ENCODE data around the gene OR2H1. TPM values are rescaled to one million over a fixed set of nuclear protein-coding genes. Genes with fewer than 3 reads are reported as not detected.

OR2H1 gene
- total RNA-seq, 3 donors from 2014 or later: not detected

DNA sequence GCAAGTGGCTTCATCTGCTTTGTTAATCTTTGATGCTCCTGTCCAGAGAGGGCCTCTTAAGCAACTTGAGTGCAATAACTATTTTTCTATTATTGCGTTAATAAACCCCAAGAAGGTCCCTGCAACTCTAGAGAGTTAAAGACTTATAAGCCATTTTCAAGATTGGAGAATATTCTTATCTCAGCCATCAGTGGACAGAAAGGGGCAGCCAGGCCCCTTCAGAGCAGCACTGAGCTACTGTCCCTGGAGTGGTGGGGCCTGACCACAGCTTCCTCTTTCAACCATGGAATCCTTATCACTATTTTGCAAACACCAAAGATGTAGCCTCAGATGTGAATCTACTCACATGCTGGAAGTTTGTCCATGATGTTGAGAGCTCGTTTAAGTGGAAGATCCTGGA lies 33.6 kb downstream of the OR2H1 start:
- no peaks in the 10 kb centered on the region for H3K9me3 ChIP-seq
- TF ChIP-seq, protein P1, sequence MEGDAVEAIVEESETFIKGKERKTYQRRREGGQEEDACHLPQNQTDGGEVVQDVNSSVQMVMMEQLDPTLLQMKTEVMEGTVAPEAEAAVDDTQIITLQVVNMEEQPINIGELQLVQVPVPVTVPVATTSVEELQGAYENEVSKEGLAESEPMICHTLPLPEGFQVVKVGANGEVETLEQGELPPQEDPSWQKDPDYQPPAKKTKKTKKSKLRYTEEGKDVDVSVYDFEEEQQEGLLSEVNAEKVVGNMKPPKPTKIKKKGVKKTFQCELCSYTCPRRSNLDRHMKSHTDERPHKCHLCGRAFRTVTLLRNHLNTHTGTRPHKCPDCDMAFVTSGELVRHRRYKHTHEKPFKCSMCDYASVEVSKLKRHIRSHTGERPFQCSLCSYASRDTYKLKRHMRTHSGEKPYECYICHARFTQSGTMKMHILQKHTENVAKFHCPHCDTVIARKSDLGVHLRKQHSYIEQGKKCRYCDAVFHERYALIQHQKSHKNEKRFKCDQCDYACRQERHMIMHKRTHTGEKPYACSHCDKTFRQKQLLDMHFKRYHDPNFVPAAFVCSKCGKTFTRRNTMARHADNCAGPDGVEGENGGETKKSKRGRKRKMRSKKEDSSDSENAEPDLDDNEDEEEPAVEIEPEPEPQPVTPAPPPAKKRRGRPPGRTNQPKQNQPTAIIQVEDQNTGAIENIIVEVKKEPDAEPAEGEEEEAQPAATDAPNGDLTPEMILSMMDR (IDR thresholded peaks at IDR 0.05): no peak
- ATAC-seq: no peak
- H3K4me3 ChIP-seq: no peak overlapping the region
- intact Hi-C loops (cut with DNase I, micrococcal nuclease): no loop called here
- H3K4me1 ChIP-seq (ENCODE audit: low read depth): no peaks in the 10 kb centered on the region
- DNase-seq: no peak
- no peaks in the 10 kb centered on the region for H3K36me3 ChIP-seq (ENCODE audit: low read depth)

DNA sequence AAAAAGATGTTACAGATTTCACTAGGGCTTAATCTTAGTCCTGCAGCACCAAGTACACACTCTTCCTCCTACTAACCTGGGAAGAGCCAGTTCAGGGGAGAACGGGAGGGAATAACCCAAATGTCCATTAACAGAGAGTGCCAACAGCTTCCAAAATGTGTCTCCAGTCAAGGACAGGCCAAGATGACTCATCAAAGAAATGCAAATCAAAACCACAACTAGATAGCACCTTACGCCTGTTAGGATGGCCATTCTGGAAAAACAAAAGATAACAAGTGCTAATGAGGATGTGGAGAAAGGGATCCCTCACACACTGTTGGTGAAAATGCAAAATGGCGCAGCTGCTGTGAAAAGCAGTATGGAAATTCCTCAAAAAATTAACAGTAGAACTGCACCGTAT lies 34.6 kb downstream of the OR2H1 start:
- Histone ChIP-seq H3K36me3 (ENCODE audit: low read depth) (no peaks in the 10 kb centered on the region), H3K9me3 (no peaks in the 10 kb centered on the region), H3K4me3 (no peak overlapping the region), H3K4me1 (ENCODE audit: low read depth) (no peaks in the 10 kb centered on the region)
- ATAC-seq (no peak), DNase-seq (no peak)
- intact Hi-C loops (cut with DNase I, micrococcal nuclease): no loop called here
- TF ChIP-seq, protein P1 (IDR thresholded peaks at IDR 0.05): no peak

DNA sequence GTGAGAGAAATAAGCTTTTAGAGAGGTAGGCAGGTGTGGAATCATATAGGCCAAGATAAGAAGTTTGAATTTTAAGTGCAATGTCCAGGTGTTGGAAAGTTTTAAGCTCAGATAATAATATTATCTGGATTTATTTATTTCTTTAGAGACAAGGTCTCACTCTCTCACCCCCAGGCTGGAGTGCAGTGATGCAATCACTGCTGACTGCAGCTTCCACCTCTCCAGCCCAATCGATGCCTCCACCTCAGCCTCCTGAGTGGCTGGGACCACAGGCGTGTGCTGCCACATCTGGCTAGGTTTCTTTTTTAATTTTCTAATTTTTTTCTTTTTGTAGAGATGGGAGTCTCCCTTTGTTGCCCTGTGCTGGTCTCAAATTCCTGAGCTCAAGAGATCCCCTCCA lies 36.3 kb downstream of the OR2H1 start:
- ATAC-seq: no peak
- DNase-seq: no peak

DNA sequence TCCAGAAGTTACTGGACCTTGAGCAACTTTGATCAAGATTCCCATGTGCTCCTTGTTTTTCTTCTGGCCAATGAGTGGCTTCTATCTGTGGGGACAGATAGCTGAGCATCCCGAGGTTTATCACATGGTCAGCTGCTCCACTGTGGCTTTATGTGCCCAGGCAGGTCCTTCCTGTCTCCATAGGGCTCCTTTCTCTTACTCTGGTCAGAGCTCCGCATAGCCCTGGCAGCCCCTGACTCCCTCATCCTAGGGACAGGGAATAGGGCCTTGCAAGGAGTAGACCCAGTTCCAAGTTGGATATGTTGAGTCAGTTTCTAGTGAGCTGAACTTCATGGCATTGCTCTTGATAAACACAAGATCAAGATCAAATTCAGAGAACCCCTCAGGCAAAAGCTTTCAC lies 37.2 kb downstream of the OR2H1 start:
- intact Hi-C loops (cut with DNase I, micrococcal nuclease): no loop called here
- Histone ChIP-seq H3K4me3 (no peak overlapping the region), H3K4me1 (ENCODE audit: low read depth) (no peaks in the 10 kb centered on the region), H3K9me3 (no peaks in the 10 kb centered on the region), H3K36me3 (ENCODE audit: low read depth) (no peaks in the 10 kb centered on the region)
- no peak for DNase-seq
- ATAC-seq: no peak
- TF ChIP-seq, protein P1 (IDR thresholded peaks at IDR 0.05): no peak

More for the DNA sequence above, 36.3 kb downstream of the OR2H1 start:
- no peak overlapping the region for H3K4me3 ChIP-seq
- H3K36me3 ChIP-seq (ENCODE audit: low read depth): no peaks in the 10 kb centered on the region
- TF ChIP-seq, protein P1 (IDR thresholded peaks at IDR 0.05): no peak
- no peaks in the 10 kb centered on the region for H3K9me3 ChIP-seq
- intact Hi-C loops (cut with DNase I, micrococcal nuclease): no loop called here
- H3K4me1 ChIP-seq (ENCODE audit: low read depth): no peaks in the 10 kb centered on the region

DNA sequence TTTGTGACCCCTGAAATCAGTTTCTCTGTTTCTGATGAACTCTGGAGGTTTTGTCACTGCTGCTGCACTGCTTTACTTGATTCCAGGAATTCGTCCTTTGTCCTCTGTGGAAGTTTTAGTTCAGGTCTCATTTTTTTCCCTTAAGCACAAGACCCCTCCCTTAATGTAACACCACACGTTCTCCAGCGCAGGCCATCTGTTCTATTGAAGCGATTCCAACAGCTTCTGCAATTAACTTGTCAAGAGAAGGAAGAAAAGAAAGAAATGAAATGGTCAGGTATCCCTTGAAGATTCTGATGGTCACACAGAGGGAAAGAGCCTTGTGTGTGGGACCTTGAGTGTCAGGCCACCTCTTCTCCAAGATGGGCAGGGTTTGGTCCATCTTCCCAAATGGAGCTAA lies 38.6 kb downstream of the OR2H1 start:
- DNase-seq (no peak), ATAC-seq (no peak)
- H3K4me3 ChIP-seq: no peak overlapping the region
- H3K9me3 ChIP-seq: no peaks in the 10 kb centered on the region
- H3K4me1 ChIP-seq (ENCODE audit: low read depth): no peaks in the 10 kb centered on the region
- intact Hi-C loops (cut with DNase I, micrococcal nuclease): no loop called here
- H3K36me3 ChIP-seq (ENCODE audit: low read depth): no peaks in the 10 kb centered on the region
- TF ChIP-seq, protein P1 (IDR thresholded peaks at IDR 0.05): no peak

DNA sequence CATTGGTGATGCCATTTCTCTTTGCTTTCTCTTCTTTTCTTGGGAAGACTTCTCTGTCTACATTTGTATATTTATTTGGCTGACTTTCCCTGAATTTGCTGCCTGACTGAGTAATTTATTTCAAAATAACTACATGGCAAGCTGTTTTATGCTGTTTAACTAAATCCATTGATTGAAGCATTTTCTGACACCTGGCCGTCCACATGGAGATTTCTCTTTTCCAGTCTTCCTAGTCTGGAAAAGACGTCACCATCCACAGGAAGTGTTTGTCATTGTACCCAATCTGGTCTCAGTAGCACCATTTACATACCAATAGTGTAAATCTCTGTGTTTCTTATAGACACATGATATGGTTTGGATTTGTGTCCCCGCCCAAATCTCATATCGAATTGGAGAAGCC lies 40.0 kb downstream of the OR2H1 start:
- TF ChIP-seq, protein P1 (IDR thresholded peaks at IDR 0.05): no peak
- intact Hi-C loops (cut with DNase I, micrococcal nuclease): no loop called here
- no peak for ATAC-seq
- Histone ChIP-seq H3K36me3 (ENCODE audit: low read depth) (no peaks in the 10 kb centered on the region), H3K4me3 (no peak overlapping the region), H3K9me3 (no peaks in the 10 kb centered on the region), H3K4me1 (ENCODE audit: low read depth) (no peaks in the 10 kb centered on the region)
- no peak for DNase-seq

Data from mucosa of descending colon (tissue), 3 donors.